Amygdala (tissue), 56 donors: ENCODE results near the gene DCDC2C.

Experiments
- DNase-seq, 56 donors: peaks; one replicate each; lab custom pipeline; 2025; lab: John Stamatoyannopoulos, UW

The DCDC2C gene

GRCh38 chr2:3768960-3769765 lies 65.8 kb downstream of the DCDC2C start:
- peak in 4 of 56 donors; percentile 3 to 16 (median 14) for DNase-seq

GRCh38 chr2:3769766-3770165 lies 66.4 kb downstream of the DCDC2C start:
- DNase-seq: no peak

- no peak for DNase-seq
Observed at GRCh38 chr2:3770724-3771415, 67.5 kb downstream of the DCDC2C start.

- DNase-seq: no peak
Observed at GRCh38 chr2:3771576-3771975, 68.2 kb downstream of the DCDC2C start.

- no peak for DNase-seq
Observed at GRCh38 chr2:3774336-3774735, 71.0 kb downstream of the DCDC2C start.

- no peak for DNase-seq
Observed at GRCh38 chr2:3776311-3776710, 72.9 kb downstream of the DCDC2C start.

- no peak for DNase-seq
Observed at GRCh38 chr2:3777966-3778365, 74.6 kb downstream of the DCDC2C start.

GRCh38 chr2:3778851-3779495 lies 75.6 kb downstream of the DCDC2C start:
- DNase-seq: no peak

GRCh38 chr2:3779496-3780049 lies 76.2 kb downstream of the DCDC2C start:
- no peak for DNase-seq

GRCh38 chr2:3780477-3781402 lies 77.4 kb downstream of the DCDC2C start:
- peak in 10 of 56 donors; percentile 2 to 46 (median 14) for DNase-seq

- DNase-seq: no peak
Observed at GRCh38 chr2:3784731-3785130, 81.4 kb downstream of the DCDC2C start.

GRCh38 chr2:3785220-3785889 lies 82.0 kb downstream of the DCDC2C start:
- no peak for DNase-seq

- DNase-seq: no peak
Observed at GRCh38 chr2:3785890-3786273, 82.5 kb downstream of the DCDC2C start.

- no peak for DNase-seq
Observed at GRCh38 chr2:3787768-3788167, 84.4 kb downstream of the DCDC2C start.

- no peak for DNase-seq
Observed at GRCh38 chr2:3789256-3789655, 85.9 kb downstream of the DCDC2C start.

GRCh38 chr2:3793249-3793648 lies 89.9 kb downstream of the DCDC2C start:
- no peak for DNase-seq

- no peak for DNase-seq
Observed at GRCh38 chr2:3801506-3801905, 98.1 kb downstream of the DCDC2C start.

- DNase-seq: peak in 7 of 56 donors; percentile 1 to 46 (median 8)
Observed at GRCh38 chr2:3805201-3805939, 102.0 kb downstream of the DCDC2C start.

- DNase-seq: no peak
Observed at GRCh38 chr2:3806168-3806567, 102.8 kb downstream of the DCDC2C start.
